Activated CD8-positive, alpha-beta memory T cell treated with anti-CD3 and anti-CD28 coated beads for 1 hour (primary cell): Measurements from ENCODE around the gene SEPTIN3.

Source experiments
- DNase-seq, 2 donors: peaks; one replicate each; pipeline ENCODE4 v3.0.0-alpha.2; 2020; ENCODE audit warnings: low read depth in 1 of 2; ENCODE audit errors: extremely low read depth in 1 of 2

SEPTIN3 gene, protein sequence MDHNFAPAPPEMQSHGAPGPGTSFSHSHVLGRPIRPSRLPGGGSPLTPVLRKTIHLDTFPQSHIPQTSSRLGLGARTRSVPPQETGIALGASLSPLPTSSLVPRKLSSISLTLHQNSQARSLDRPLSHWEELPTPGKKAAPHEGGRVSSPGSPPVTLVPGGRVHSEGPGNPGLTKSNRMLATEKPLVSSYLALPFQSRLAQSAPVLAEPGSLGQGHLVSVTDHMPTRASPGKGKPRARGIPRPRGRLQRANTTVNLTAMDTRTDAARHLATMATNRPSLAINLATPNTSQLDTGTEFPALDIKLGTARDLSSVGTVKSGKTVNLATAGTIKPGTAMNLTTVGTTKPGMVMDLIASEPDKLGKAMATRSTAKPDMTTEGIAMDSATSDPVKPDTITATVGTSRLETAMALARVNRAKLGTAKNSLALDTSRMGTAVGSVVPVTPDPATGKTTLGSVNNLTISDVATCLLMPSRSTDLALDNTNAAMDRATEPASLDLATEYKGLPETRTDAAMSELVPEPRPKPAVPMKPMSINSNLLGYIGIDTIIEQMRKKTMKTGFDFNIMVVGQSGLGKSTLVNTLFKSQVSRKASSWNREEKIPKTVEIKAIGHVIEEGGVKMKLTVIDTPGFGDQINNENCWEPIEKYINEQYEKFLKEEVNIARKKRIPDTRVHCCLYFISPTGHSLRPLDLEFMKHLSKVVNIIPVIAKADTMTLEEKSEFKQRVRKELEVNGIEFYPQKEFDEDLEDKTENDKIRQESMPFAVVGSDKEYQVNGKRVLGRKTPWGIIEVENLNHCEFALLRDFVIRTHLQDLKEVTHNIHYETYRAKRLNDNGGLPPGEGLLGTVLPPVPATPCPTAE

DNA sequence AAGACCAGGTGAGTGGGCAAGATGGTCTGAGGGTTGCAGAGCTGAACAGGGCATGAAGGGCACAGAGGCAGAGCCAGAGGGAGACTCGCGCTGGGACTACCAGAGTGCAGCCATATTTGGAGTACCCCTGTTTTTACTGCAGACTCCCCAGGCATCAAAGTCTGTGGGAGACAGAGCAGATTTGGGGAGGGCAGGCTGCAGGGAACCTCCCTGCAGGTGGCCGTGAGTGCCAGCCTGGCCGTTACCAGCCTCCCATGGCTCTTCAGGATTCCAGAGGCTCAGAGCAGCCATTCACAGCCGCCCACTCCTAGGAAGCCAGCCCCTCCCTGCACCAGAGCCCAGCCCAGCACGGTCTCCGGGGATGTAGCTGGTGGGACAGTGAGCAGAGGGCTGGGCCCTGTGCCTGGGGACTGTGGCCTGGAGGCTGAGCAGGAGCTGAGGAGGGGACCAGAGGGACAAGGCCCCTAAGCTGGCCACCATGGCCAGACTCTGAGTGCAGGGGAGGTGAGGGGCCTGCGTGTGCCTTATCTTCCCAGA lies at the start of gene SEPTIN3:
SEPTIN3 (plus strand) TSS at position 334 of the 537 bp plus-strand sequence. CDS start 2,050 bp downstream, outside the sequence.
- no peak for DNase-seq

DNA sequence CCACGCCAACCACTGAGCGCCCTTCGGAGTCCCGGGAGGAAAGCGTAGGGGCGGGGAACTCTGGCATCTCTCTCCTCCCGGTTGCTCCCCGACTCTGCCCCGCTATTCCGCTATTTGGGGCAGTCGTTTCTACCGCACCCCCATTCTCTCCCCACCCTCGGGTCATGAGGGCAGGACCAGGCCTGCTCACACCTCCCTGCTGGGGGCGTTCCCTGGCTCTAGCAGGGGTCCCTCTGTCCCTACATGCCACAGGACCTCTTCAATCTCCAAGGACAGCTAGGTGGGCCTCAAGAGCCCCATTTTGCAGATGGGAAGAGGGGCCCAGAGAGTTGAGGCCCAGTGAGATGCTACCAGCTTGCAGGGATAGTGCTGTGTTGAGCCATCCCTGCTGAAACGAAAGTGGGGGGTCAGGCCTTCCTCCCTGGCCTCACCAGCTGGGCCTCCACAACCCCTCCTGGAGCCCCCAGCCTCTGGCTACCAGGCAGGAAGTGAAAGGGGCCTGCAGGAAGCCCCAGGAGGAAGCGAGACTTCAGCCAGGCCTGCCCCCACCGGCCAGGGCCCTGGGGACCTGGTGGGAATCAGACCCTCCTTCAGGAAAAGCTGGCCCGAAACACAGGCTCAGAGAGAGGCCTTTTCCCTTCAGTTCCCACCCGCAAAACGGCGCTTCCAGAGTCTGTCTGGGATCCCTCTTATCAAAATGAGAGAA lies 48.8 kb upstream of the SEPTIN3 start:
- DNase-seq: no peak

DNA sequence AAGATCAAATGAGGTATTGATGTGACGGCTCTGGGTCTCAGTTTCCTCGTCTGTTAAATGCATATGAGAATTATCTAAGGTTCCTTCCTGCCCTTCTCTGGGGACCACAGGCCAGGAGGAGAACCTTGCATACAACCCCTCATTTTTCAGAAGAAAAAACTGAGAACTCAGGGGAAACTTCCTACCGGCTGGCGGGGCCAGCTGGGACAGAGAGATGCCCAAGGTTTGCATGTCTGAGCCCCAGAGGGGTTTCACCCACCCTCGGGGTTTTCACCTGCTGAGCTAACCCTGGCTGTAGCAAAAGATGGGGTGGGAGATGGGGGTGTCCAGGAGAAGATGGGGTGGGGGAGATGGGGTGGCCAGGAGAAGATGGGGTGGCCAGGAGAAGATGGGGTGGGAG lies 46.9 kb upstream of the SEPTIN3 start:
- DNase-seq: no peak

DNA sequence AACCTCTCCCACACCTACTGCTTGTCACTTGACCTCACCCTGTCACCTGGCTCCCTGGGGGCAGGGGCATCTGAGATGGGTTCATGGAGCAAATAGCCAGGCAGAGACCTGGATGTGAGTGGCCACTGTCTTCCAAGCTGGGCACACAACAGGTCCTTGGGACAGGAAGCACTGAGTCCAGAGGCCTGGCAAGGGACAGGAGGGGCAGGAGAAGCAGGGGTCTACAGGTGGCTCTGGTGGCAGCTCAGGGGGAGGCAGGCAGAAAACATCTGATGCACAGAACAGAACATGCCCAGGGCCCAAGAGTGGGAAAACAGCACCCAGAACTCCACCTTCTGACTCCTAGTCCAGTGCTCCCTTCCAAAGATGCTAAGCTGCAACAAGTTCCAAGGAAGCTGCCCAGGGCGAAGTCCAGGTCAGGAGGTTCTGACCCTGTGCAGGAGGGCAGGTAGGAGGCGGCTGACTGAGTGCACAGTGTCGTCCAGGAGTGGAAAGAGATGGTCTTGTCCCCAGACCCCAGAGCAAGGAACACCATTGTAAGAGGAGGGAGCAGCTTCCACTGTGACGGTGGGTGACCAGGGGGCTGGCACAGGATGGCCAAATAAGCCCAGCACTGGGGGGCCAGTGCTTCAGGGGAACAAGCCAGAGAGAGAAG lies 46.2 kb upstream of the SEPTIN3 start:
- DNase-seq: no peak

DNA sequence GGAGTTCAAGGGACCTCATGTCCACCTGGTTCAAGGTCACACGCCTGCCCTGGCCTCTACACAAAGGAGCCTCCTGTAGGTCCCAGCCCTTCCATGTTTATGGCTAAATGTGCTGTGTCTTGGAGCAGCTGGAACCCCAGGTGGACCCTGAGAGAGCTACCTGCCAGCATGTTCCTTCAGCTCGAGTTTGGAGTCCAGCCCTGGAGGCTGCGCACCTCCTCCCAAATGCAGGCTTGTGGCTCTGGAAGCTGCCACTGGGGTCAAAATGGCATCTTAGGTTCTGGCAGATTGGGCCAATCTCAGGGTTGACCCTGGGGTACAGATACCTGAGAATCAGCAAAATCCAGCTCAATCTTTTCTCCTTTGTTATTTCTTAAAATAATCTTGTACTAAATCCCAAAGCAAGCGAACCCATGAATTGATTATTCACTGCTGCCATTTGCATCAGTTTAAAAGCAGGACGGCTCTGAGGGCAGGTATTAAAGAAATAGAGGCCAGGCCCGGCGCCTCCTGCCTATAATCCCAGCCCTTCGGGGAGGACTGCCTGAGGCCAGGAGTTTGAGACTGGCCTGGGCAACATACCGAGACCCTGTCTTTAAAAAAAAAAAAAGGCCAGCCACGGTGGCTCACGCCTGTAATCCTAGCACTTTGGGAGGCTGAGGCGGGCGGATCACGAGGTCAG lies 45.5 kb upstream of the SEPTIN3 start:
- no peak for DNase-seq

DNA sequence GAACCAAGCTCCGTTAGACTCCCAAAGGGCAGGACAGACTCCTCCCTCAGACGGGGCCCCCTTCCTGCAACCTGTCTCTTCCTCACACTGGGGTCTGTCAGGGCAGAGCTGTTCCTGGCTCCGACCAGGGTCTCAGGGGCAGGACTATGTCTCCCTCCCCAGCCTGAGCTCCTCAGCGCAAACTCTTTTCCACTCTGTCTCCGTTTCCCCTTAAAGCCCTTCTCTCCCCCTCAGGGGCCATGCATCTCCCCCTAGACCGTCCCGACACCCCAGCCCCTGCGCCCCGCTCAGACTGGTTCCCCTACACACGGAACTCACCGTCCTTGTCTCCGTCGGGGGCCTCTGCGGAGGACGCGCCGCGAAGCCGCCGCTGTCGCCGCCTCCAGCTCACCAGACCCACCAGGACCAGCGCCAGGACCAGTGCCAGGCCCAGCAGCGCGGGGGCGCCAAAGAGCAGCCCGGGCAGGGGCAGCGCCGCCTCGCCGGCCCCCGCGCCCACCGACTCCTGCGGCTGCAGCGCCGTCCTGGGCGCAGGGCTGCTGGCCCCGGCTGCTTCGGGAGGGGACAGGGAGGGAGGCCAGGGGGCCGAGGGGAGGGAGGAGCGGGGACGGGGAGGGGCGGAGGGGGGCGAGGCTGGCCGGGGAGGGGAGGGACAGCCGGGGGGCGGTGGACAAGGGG lies 43.3 kb upstream of the SEPTIN3 start:
- peak; percentile 44 to 67 for DNase-seq

DNA sequence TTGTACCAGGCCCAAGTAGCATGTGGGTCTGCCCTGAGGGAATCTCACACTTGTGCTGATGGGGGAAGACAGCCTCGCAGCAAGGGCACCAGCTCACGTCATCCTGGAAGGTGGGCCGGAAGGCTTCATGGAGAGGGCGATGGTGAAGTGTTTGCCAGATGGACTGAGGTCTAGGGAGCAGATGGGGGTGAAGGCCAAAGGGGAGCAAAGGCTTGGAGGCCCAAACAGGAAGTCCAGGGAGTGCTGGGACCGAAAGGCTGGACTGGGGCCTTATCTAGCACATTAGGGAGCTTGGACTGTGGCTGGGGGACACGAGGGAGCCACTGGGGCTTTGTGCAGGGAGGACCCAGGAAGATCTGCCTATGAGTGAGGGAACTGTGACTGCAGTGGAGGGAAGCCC lies 41.4 kb upstream of the SEPTIN3 start:
- DNase-seq: no peak

DNA sequence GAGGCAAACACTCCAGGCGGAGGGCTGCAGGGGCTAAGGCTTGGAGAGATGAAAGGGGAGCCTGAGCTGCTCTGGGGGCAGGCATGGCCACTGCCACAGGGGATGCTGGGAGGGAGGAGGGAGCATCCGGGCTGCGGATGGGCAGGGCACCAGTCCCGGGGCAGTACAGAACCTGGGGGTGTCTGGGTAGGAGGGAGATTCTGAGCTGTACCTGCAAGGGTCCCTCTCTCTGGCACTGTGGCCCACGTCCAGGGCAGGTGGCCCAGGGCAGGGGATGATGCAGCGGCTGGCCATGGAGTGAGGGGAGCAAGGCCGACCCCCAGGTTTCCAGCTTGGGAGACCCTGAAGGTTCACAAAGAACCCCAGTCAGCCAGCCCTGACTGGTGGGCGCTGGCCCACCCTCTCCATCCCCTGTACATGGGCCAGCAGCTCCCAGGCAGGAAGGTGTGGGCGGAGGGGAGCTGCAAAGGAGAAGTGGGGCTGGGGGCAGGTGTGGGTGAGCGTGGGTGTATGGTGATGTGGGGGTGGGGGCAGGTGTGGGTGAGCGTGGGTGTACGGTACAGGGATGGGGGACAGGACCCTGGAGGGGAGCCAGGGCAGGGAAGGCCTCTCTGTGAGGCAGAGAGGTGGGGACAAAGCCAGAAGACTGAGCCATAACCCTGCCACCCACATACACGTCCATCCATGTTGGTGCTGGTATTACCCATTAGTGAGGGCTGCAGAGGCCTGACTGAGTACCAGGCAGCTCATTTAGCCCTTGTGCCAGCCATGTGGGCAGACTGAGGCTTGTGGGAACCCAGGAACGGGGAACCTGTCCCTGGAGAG lies 40.4 kb upstream of the SEPTIN3 start:
- no peak for DNase-seq

DNA sequence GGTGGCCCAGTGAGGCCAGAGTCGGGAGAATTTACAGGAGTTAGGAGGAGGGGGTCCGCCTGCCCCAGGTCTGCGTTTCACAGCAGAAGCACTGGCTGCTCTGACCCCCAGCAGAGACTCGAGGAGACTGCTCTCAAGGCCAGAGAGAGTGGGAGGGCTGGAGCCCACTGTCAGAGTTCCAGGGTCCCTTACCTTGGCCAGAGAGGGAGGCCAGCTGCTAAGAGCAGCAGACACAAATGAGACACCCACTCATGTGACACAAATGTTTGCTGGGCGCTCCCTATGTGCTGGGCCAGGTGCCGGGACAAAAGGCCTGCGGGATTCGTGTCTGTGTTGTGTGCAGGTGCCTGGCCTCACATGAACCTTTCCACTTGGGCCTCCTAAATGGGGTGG lies 39.8 kb upstream of the SEPTIN3 start:
- DNase-seq: no peak

DNA sequence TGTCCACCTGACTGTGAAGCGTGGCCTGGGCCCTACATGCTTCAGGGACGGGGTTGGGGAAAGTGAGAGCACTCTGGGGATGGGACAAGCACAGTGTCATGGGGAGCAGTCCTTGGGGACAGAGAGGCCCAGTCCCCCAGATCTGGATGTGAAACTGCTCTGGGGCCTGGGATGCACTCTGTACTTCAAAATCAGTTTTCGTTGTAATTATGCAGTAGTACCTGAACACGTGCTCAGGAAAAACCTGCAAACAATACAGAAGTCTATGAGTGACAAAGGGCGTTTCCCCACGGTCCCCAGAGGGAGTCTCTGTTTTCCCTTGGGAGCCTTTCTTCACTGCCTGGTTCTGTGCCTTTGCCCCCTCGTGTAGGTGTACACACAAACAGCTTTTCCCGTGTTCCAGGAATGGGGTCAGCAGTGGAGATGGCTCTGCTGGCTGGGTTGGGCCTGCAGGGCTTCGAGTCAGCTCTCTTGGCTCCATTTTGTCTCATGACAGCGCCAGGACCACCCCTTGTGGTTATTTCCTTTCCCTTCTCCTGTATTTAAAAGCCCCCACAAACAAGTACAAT lies 37.5 kb upstream of the SEPTIN3 start:
- DNase-seq: no peak

DNA sequence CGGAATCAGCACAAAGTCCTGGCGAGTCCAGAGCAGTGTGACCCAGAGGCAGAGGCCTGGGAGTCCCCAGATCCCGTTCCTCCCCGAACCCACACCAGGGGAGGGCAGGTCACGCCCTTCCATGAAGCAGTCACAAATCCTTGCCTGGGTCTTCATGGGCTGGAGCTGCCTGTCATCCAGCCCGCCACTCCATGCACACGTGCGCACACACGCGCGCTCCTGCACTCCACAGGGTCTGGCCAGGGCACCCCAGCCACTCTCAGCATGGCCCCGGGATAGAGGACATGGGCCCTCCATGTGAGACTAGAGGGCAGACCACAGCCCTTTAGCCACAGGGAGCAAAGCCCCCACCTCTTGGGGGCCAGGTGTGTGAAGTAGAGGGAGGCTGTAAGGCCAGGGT lies 36.9 kb upstream of the SEPTIN3 start:
- no peak for DNase-seq

DNA sequence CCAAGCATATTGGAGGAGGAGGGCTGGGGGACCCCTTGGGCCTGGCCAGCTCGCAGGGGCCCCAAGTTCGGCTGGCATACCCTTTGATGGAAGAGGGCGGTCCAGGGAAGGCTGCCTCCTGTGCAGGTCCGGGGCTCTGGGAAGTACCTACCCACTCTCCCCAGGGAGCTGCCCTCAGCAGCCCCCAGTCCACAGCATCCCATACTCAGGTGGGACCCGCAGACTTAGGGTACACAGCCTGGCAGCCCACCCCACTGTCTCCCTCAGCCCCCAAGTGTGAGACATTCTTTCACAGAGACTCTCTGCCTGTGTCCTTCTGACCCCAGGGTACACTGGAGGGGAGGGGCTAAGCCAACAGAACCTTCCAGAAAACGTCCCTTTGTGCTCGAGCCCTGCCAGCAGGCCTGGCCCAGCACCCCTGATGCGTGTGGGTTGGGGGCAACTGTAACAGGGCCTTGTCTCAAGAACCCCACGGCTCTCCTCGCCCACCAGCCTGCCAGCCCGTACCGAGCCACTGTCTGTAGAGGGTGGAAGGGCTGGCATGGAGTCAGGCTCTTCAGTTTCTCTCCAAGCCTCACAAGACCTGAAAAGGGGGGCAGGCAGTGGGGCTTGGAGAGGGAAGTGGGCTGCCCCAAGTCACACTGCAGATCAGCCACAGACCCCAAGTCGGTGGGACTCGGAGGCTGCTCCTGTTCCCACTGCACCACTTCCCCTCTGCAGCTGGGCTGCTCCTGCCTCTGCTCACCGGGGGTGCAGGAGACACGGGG lies 35.6 kb upstream of the SEPTIN3 start:
- no peak for DNase-seq

DNA sequence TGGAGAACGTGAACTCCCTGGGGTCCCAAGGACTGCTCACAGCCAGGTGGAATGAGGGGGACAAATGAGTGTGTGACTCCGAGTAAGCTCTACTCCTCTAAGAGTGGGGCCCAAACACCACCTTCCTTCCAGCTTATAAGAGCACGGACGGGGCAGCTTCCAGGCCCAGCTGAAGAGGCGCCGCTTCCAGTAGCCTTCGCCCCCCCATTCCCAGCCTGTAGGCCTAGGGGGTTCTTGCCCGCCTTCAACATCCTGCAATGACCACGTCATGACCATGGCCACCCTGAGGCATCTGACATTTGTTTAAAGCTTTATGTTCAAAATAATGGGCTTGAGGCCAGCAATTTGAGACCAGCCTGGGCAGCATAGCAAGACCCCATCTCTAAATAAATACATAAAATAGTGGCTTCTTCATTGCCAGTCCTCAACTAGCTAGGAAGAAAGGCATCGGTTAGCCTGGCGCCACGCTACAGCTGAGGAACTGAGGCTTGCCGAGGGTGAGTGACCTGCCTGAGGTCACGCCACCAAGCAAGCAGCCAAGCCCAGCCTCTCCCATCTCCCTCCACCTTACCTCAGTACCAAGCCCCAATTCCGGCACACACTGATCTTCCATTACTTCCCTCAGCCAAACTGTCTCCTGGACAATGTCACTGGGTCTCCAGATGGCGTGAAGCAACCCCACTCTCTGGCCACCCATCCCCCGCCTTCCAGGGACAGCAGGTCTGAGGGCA lies 34.8 kb upstream of the SEPTIN3 start:
- no peak for DNase-seq

DNA sequence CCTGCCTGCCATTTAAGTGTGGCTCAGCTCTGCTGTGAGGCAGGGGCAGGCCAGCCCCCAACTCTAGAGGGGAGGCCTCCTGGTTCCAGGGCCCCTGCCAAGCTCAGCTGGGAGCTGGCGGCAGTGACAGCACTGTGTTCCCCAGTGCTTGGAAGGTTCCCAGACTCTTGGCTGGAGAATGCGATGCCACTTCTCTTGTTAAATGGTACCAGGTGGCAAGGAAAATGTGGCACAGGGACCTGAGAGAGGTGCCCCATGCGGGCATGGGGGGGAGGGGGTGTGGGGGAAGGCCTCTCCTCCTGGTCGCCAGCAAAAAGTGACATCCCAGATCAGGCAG lies 34.3 kb upstream of the SEPTIN3 start:
- DNase-seq: no peak

DNA sequence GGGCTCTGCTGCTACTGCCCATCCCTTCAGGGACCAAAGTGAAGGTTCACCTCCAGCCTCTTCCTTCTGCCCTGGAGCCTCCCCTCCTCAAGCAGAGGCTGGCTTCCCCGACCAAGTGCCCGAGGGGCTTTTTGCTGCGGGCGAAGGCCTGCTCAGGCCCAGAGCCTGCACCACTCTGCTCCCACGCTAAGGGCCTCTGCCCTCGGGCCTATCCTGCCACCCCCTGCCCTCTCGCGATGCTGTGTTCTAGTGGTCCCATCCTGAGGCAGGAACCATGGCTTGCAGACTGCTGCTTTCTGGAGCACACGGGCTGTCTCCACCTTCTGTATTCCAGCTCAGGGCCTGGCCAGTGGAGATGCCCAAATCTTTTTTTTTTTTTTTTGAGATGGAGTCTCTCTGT lies 33.7 kb upstream of the SEPTIN3 start:
- no peak for DNase-seq

DNA sequence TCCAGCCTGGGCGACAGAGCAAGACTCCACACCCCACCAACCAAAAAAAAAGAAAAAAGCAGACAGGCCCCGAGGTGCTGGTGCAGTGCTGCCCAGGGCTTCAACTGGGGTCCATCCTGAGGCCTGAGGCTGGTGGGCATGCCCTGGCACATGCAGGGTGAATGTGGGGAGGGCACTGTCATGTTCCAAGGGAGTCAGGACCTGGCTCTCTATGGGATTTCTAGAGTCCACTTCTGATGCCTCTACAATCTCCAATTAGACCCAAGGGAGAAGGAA lies 32.4 kb upstream of the SEPTIN3 start:
- no peak for DNase-seq
